Aorta (tissue), 5 donors: Measurements from ENCODE around the gene TPST2. TPM values are rescaled to one million over a fixed set of nuclear protein-coding genes. Genes with fewer than 3 reads are reported as not detected.
A peak's percentile ranks its signal among the peaks of the same experiment; 100 is the strongest.

Experiments used
- ATAC-seq: fragments of 200-7000 bp; cut with Tn5 transposase; one replicate; pipeline ENCODE4 v1.9.1; 2022; ENCODE audit warnings: moderate library complexity; ENCODE audit not compliant: low FRiP score
- DNase-seq, 2 donors: peaks; one replicate each; pipeline ENCODE4 v3.0.0-alpha.2; 2020
- H3K27ac ChIP-seq, 2 donors: one replicate each; pipeline ENCODE4 v1.5.1; 2013; ENCODE audit warnings: low read length in 2 of 2, mild to moderate bottlenecking in 2 of 2, moderate library complexity in 2 of 2, control low read depth in 1 of 2, inconsistent platforms in 1 of 2, low read depth in 1 of 2
- H3K27me3 ChIP-seq, 2 donors: one replicate each; pipeline ENCODE4 v1.6.1; 2013; ENCODE audit warnings: control low read depth in 1 of 2, low read length in 1 of 2, mild to moderate bottlenecking in 1 of 2, moderate library complexity in 1 of 2; ENCODE audit not compliant: insufficient read depth in 2 of 2, control insufficient read depth in 1 of 2
- H3K36me3 ChIP-seq, 2 donors: one replicate each; pipeline ENCODE4 v1.6.1; 2013; ENCODE audit warnings: control low read depth in 1 of 2, low read length in 1 of 2, mild to moderate bottlenecking in 1 of 2; ENCODE audit not compliant: insufficient read depth in 2 of 2, control insufficient read depth in 1 of 2
- H3K4me1 ChIP-seq, 2 donors: one replicate each; pipeline ENCODE4 v1.6.1; 2013; ENCODE audit warnings: low read length in 2 of 2, control low read depth in 1 of 2, mild to moderate bottlenecking in 1 of 2, moderate library complexity in 1 of 2; ENCODE audit not compliant: insufficient read depth in 2 of 2, control insufficient read depth in 1 of 2
- H3K4me3 ChIP-seq, 2 donors: one replicate each; pipeline ENCODE4 v1.5.1; 2013; ENCODE audit warnings: low read length in 2 of 2, control low read depth in 1 of 2, mild to moderate bottlenecking in 1 of 2
- H3K9me3 ChIP-seq: one replicate; pipeline ENCODE4 v1.6.1; 2013; ENCODE audit warnings: mild to moderate bottlenecking, low read length; ENCODE audit not compliant: control insufficient read depth
- WGBS, 2 donors: extraction: QIAGEN DNeasy Blood & Tissue Kit; methylation state at CpG; one replicate each; pipeline ENCODE4 v1.1.7; 2013; 5-methylcytosine and 5-hydroxymethylcytosine counted together
- intact Hi-C, 2 donors: fragments of 100-400 bp; cut with DNase I; formaldehyde crosslinking; loops; one replicate each; pipeline versions ENCODE4 v1.14.2 to v1.15.0; 2022
- polyA plus RNA-seq, 2 donors: library from polyadenylated mRNA; stranded (reverse); fragments of 200-250 nt; gene quantifications; one replicate each; pipeline ENCODE4 v1.2.3, GENCODE V29; 2013
- total RNA-seq, 2 donors: library from RNA; stranded (reverse); fragmentation: NEBNext Ultra II Directional; extraction: Animal tissue kit (Norgen Biotek cat#: 25700); gene quantifications; one replicate each; pipeline ENCODE4 v1.2.1, GENCODE V29; 2021
- donor health status: healthy with polysubstance abuse.
- donor health status: Bipolar disorder and iron deficiency.
- donor health status: DM: no; HTN: no; CAD: no.
- donor health status: DM: no; HTN: no; CAD: no.
- donor health status: DM: yes; HTN: yes; CAD: no.

Gene TPST2
- total and polyA plus RNA-seq, 4 donors: 10.8 to 26.7 (median 18.4) TPM

- no peaks in the 10 kb centered on the region for H3K9me3 ChIP-seq
- H3K36me3 ChIP-seq: no peaks in the 10 kb centered on the region
- no peak for ATAC-seq
- DNase-seq: no peak
- intact Hi-C loops: no loop called here
- H3K27me3 ChIP-seq: no peaks in the 10 kb centered on the region
- H3K27ac ChIP-seq: no peak overlapping the region
- H3K4me1 ChIP-seq: no peaks in the 10 kb centered on the region
- 76% methylated on average over 2 of the region's 2 CpGs for WGBS, 2 donors
- H3K4me3 ChIP-seq: no peak overlapping the region
Measured at GRCh38 chr22:26567610-26568009, 22.3 kb downstream of the TPST2 start.

GRCh38 chr22:26566994-26567393 is 22.9 kb downstream of the TPST2 start:
- DNase-seq (no peak), ATAC-seq (no peak)
- 95% methylated on average over 3 of the region's 3 CpGs for WGBS, 2 donors
- no peaks in the 10 kb centered on the region for H3K36me3 ChIP-seq
- H3K4me3 ChIP-seq: no peak overlapping the region
- no peaks in the 10 kb centered on the region for H3K9me3 ChIP-seq
- H3K27me3 ChIP-seq: no peaks in the 10 kb centered on the region
- intact Hi-C loops: no loop called here
- H3K27ac ChIP-seq: no peak overlapping the region
- H3K4me1 ChIP-seq: no peaks in the 10 kb centered on the region

- intact Hi-C loops: no loop called here
- Histone ChIP-seq H3K9me3 (no peaks in the 10 kb centered on the region), H3K27me3 (no peaks in the 10 kb centered on the region), H3K27ac (no peak overlapping the region), H3K36me3 (no peaks in the 10 kb centered on the region), H3K4me3 (no peak overlapping the region), H3K4me1 (no peaks in the 10 kb centered on the region)
- WGBS, 2 donors: 87 to 88% methylated on average over 8 of the region's 8 CpGs
- DNase-seq (no peak), ATAC-seq (no peak)
Measured at GRCh38 chr22:26565889-26566288, 24.0 kb downstream of the TPST2 start.

GRCh38 chr22:26565181-26565580 is 24.8 kb downstream of the TPST2 start:
- Histone ChIP-seq H3K27ac (no peak overlapping the region), H3K27me3 (no peaks in the 10 kb centered on the region), H3K36me3 (no peaks in the 10 kb centered on the region), H3K4me3 (no peak overlapping the region), H3K9me3 (no peaks in the 10 kb centered on the region), H3K4me1 (no peaks in the 10 kb centered on the region)
- no peak for ATAC-seq
- DNase-seq: no peak
- 92 to 94% methylated on average over 6 of the region's 6 CpGs for WGBS, 2 donors
- intact Hi-C loops: no loop called here

- no peaks in the 10 kb centered on the region for H3K27me3 ChIP-seq
- intact Hi-C loops: no loop called here
- 94 to 95% methylated on average over 3 of the region's 3 CpGs for WGBS, 2 donors
- H3K36me3 ChIP-seq: no peaks in the 10 kb centered on the region
- H3K4me1 ChIP-seq: no peaks in the 10 kb centered on the region
- DNase-seq (no peak), ATAC-seq (no peak)
- no peaks in the 10 kb centered on the region for H3K9me3 ChIP-seq
- H3K4me3 ChIP-seq: no peak overlapping the region
- H3K27ac ChIP-seq: no peak overlapping the region
Measured at GRCh38 chr22:26564672-26565071, 25.3 kb downstream of the TPST2 start.

- DNase-seq (no peak), ATAC-seq (no peak)
- intact Hi-C loops: no loop called here
- H3K4me3 ChIP-seq: no peak overlapping the region
- no peak overlapping the region for H3K27ac ChIP-seq
- H3K27me3 ChIP-seq: no peaks in the 10 kb centered on the region
- WGBS, 2 donors: 93 to 96% methylated on average over 8 of the region's 8 CpGs
- no peaks in the 10 kb centered on the region for H3K36me3 ChIP-seq
- no peaks in the 10 kb centered on the region for H3K9me3 ChIP-seq
- H3K4me1 ChIP-seq: no peaks in the 10 kb centered on the region
Measured at GRCh38 chr22:26564181-26564580, 25.8 kb downstream of the TPST2 start.

- Histone ChIP-seq H3K27ac (no peak overlapping the region), H3K4me3 (no peak overlapping the region), H3K27me3 (no peaks in the 10 kb centered on the region), H3K4me1 (no peaks in the 10 kb centered on the region), H3K36me3 (no peaks in the 10 kb centered on the region), H3K9me3 (no peaks in the 10 kb centered on the region)
- no peak for DNase-seq
- ATAC-seq: no peak
- intact Hi-C loops: no loop called here
- WGBS, 2 donors: 84 to 85% methylated on average over 5 of the region's 5 CpGs
Measured at GRCh38 chr22:26563022-26563421, 26.9 kb downstream of the TPST2 start.

GRCh38 chr22:26561756-26562417 is 28.0 kb downstream of the TPST2 start:
- ATAC-seq (no peak), DNase-seq (peak in 1 of 2 donors; percentile 37)
- no peak overlapping the region for H3K4me3 ChIP-seq
- H3K27ac ChIP-seq: no peak overlapping the region
- no peaks in the 10 kb centered on the region for H3K36me3 ChIP-seq
- no peaks in the 10 kb centered on the region for H3K9me3 ChIP-seq
- WGBS, 2 donors: 62 to 64% methylated on average over 9 of the region's 9 CpGs
- H3K4me1 ChIP-seq: no peaks in the 10 kb centered on the region
- H3K27me3 ChIP-seq: no peaks in the 10 kb centered on the region
- intact Hi-C loops: no loop called here

- ATAC-seq (no peak), DNase-seq (peak in 1 of 2 donors; percentile 19)
- no peaks in the 10 kb centered on the region for H3K27me3 ChIP-seq
- H3K4me1 ChIP-seq: no peaks in the 10 kb centered on the region
- H3K27ac ChIP-seq: no peak overlapping the region
- intact Hi-C loops: no loop called here
- no peaks in the 10 kb centered on the region for H3K36me3 ChIP-seq
- no peaks in the 10 kb centered on the region for H3K9me3 ChIP-seq
- 91 to 93% methylated on average over 13 of the region's 13 CpGs for WGBS, 2 donors
- no peak overlapping the region for H3K4me3 ChIP-seq
Measured at GRCh38 chr22:26559961-26560575, 29.9 kb downstream of the TPST2 start.
